CD4-positive, alpha-beta T cell treated with Interleukin-21 for 1 hour (primary cell): ENCODE measurements around the gene PTHLH.

Experiments used
- DNase-seq: peaks from one replicate; pipeline ENCODE4 v3.0.0-alpha.2; 2020

The PTHLH gene

GRCh38 chr12:27972721-27973120 lies at the start of gene PTHLH:
Gene PTHLH, minus strand, starts transcription at chr12:27972733. Its CDS starts 3,239 bp downstream, at chr12:27969494.
- DNase-seq = no peak

GRCh38 chr12:28021704-28022103 lies 49.2 kb upstream of the PTHLH start:
- no peak for DNase-seq

- no peak for DNase-seq
Measured at GRCh38 chr12:28017873-28018255, 45.3 kb upstream of the PTHLH start.

GRCh38 chr12:28017126-28017872 lies 44.8 kb upstream of the PTHLH start:
- no peak for DNase-seq

GRCh38 chr12:28015165-28015564 lies 42.6 kb upstream of the PTHLH start:
- no peak for DNase-seq

- DNase-seq = no peak
Measured at GRCh38 chr12:28014196-28014595, 41.7 kb upstream of the PTHLH start.

GRCh38 chr12:28012333-28012918 lies 39.9 kb upstream of the PTHLH start:
- DNase-seq = no peak

- no peak for DNase-seq
Measured at GRCh38 chr12:28010036-28010435, 37.5 kb upstream of the PTHLH start.

GRCh38 chr12:27999970-28000369 lies 27.4 kb upstream of the PTHLH start:
- no peak for DNase-seq

- DNase-seq = no peak
Measured at GRCh38 chr12:27999521-27999920, 27.0 kb upstream of the PTHLH start.

GRCh38 chr12:27998658-27999057 lies 26.1 kb upstream of the PTHLH start:
- DNase-seq = no peak

GRCh38 chr12:27998170-27998569 lies 25.6 kb upstream of the PTHLH start:
- DNase-seq = no peak

- DNase-seq = no peak
Measured at GRCh38 chr12:27996761-27997160, 24.2 kb upstream of the PTHLH start.

- no peak for DNase-seq
Measured at GRCh38 chr12:27995406-27995805, 22.9 kb upstream of the PTHLH start.

- DNase-seq = no peak
Measured at GRCh38 chr12:27988594-27989233, 16.2 kb upstream of the PTHLH start.

- no peak for DNase-seq
Measured at GRCh38 chr12:27987331-27987730, 14.8 kb upstream of the PTHLH start.

- no peak for DNase-seq
Measured at GRCh38 chr12:27984275-27984674, 11.7 kb upstream of the PTHLH start.

- DNase-seq = no peak
Measured at GRCh38 chr12:27982951-27983350, 10.4 kb upstream of the PTHLH start.

- DNase-seq = no peak
Measured at GRCh38 chr12:27982385-27982784, 9.9 kb upstream of the PTHLH start.

GRCh38 chr12:27981874-27982273 lies 9.3 kb upstream of the PTHLH start:
- no peak for DNase-seq

- DNase-seq = no peak
Measured at GRCh38 chr12:27979145-27979544, 6.6 kb upstream of the PTHLH start.

GRCh38 chr12:27975222-27976136 lies 2.9 kb upstream of the PTHLH start:
- no peak for DNase-seq

GRCh38 chr12:27974735-27975221 lies 2.2 kb upstream of the PTHLH start:
- DNase-seq = no peak
